WTC11 (cell line): ENCODE measurements around the gene PAN3. TPM values are rescaled to one million over a fixed set of nuclear protein-coding genes. Genes with fewer than 3 reads are reported as not detected.

Experiments
- ATAC-seq: fragments of 200-7000 bp; cut with Tn5 transposase; 2 replicates; pipeline ENCODE4 v1.10.0; 2021; ENCODE audit warnings: mild to moderate bottlenecking, moderate library complexity
- CTCF ChIA-PET: fragments of 300-600 bp; sonication (Branson Sonifier 250); formaldehyde crosslinking; loops from one replicate; lab custom pipeline; 2021; ENCODE audit warnings: antibody characterized with exemption; lab: Charles Lee
- POLR2A ChIA-PET: fragments of 350-600 bp; sonication (Branson Sonifier 250); formaldehyde crosslinking; loops from one replicate; lab custom pipeline; 2021; ENCODE audit warnings: antibody characterized with exemption; lab: Charles Lee
- DNase-seq: peaks from one replicate; pipeline ENCODE4 v3.0.0; 2021; ENCODE audit warnings: low spot score
- H3K27ac Mint-ChIP-seq: 2 replicates; pipeline ENCODE4 v1.8.0; 2021; ENCODE audit warnings: mixed read lengths
- H3K27me3 Mint-ChIP-seq: 2 replicates; pipeline ENCODE4 v1.8.0; 2021; ENCODE audit warnings: low read depth, mild to moderate bottlenecking, moderate library complexity, mixed read lengths
- H3K36me3 Mint-ChIP-seq: 2 replicates; pipeline ENCODE4 v1.8.0; 2021; ENCODE audit warnings: mixed read lengths
- H3K4me1 Mint-ChIP-seq: 2 replicates; pipeline ENCODE4 v1.8.0; 2022; ENCODE audit warnings: mixed read lengths
- H3K4me3 Mint-ChIP-seq: 2 replicates; pipeline ENCODE4 v1.8.0; 2021; ENCODE audit warnings: mild to moderate bottlenecking, moderate library complexity, mixed read lengths
- H3K9me3 Mint-ChIP-seq: 2 replicates; pipeline ENCODE4 v1.8.0; 2021; ENCODE audit warnings: mixed read lengths
- ATF1 ChIP-seq: sonication (generic); formaldehyde crosslinking; IDR thresholded peaks from 2 replicates; pipeline ENCODE4 v1.8.1; 2023; ENCODE audit warnings: mild to moderate bottlenecking, moderate library complexity, missing genetic modification reagents
- ATF2 ChIP-seq: sonication (generic); formaldehyde crosslinking; IDR thresholded peaks from 2 replicates; pipeline ENCODE4 v1.8.1; 2022; ENCODE audit warnings: low read depth, missing genetic modification reagents, borderline replicate concordance
- CDX4 ChIP-seq: fragments of 250-450 bp; sonication (Bioruptor Pico); IDR thresholded peaks from 2 replicates; pipeline ENCODE4 v1.9.0; 2021; ENCODE audit warnings: moderate library complexity, mild to moderate bottlenecking, inconsistent platforms, borderline replicate concordance
- E2F4 ChIP-seq: sonication (generic); formaldehyde crosslinking; IDR thresholded peaks from 2 replicates; pipeline ENCODE4 v1.8.1; 2022; ENCODE audit warnings: low read depth, mild to moderate bottlenecking, moderate library complexity, missing genetic modification reagents, borderline replicate concordance
- FOXK1 ChIP-seq: sonication (generic); formaldehyde crosslinking; IDR thresholded peaks from 2 replicates; pipeline ENCODE4 v1.8.0; 2022; ENCODE audit warnings: mild to moderate bottlenecking, moderate library complexity, missing genetic modification reagents
- FOXP1 ChIP-seq: sonication (generic); formaldehyde crosslinking; IDR thresholded peaks from 2 replicates; pipeline ENCODE4 v1.8.0; 2022; ENCODE audit warnings: missing genetic modification reagents, mild to moderate bottlenecking, moderate library complexity, borderline replicate concordance
- FOXP4 ChIP-seq: sonication (generic); formaldehyde crosslinking; IDR thresholded peaks from 2 replicates; pipeline ENCODE4 v1.8.0; 2022; ENCODE audit warnings: mild to moderate bottlenecking, missing genetic modification reagents
- GTF2I ChIP-seq: fragments of 250-450 bp; sonication (Bioruptor Pico); conservative IDR thresholded peaks from 2 replicates; pipeline ENCODE4 v1.4.0; 2021; ENCODE audit warnings: mild to moderate bottlenecking
- JUN ChIP-seq: sonication (generic); formaldehyde crosslinking; IDR thresholded peaks from 2 replicates; pipeline ENCODE4 v1.8.0; 2023; ENCODE audit warnings: mild to moderate bottlenecking, missing genetic modification reagents
- MAX ChIP-seq: sonication (generic); formaldehyde crosslinking; IDR thresholded peaks from 2 replicates; pipeline ENCODE4 v1.8.0; 2022; ENCODE audit warnings: mild to moderate bottlenecking, missing genetic modification reagents
- NFATC4 ChIP-seq: fragments of 250-450 bp; sonication (Bioruptor Pico); IDR thresholded peaks from 2 replicates; pipeline ENCODE4 v1.9.0; 2021; ENCODE audit warnings: mild to moderate bottlenecking
- RORB ChIP-seq: fragments of 250-450 bp; sonication (Bioruptor Pico); IDR thresholded peaks from 2 replicates; pipeline ENCODE4 v1.9.0; 2021; ENCODE audit warnings: mild to moderate bottlenecking
- SMAD3 ChIP-seq: sonication (generic); formaldehyde crosslinking; IDR thresholded peaks from 2 replicates; pipeline ENCODE4 v1.8.0; 2022; ENCODE audit warnings: missing genetic modification reagents, mild to moderate bottlenecking, borderline replicate concordance
- SP1 ChIP-seq: sonication (generic); formaldehyde crosslinking; conservative IDR thresholded peaks from 2 replicates; pipeline ENCODE4 v1.8.1; 2022; ENCODE audit warnings: missing genetic modification reagents
- ZNF219 ChIP-seq: sonication (generic); formaldehyde crosslinking; IDR thresholded peaks from 2 replicates; pipeline ENCODE4 v1.8.0; 2023; ENCODE audit warnings: missing genetic modification reagents, mild to moderate bottlenecking, borderline replicate concordance
- ZNF263 ChIP-seq: sonication (generic); formaldehyde crosslinking; IDR thresholded peaks from 2 replicates; pipeline ENCODE4 v1.8.1; 2022; ENCODE audit warnings: low read depth, mild to moderate bottlenecking, moderate library complexity, missing genetic modification reagents
- ZNF396 ChIP-seq: fragments of 250-450 bp; sonication (Bioruptor Pico); IDR thresholded peaks from 2 replicates; pipeline ENCODE4 v1.8.0; 2021; ENCODE audit warnings: mild to moderate bottlenecking, moderate library complexity, borderline replicate concordance
- ZNF425 ChIP-seq: fragments of 250-450 bp; sonication (Bioruptor Pico); conservative IDR thresholded peaks from 2 replicates; pipeline ENCODE4 v1.9.0; 2021; ENCODE audit warnings: mild to moderate bottlenecking
- total RNA-seq: library from RNA; stranded (reverse); gene quantifications from 3 replicates; pipeline ENCODE4 v1.2.3, GENCODE V29; 2021

Gene PAN3
- total RNA-seq, 1 experiment from 2014 or later, result 37.8 TPM

GRCh38 chr13:28136916-28137315, 1.4 kb upstream of the PAN3 start:
- ATAC-seq (no peak), DNase-seq (no peak)
- Mint-ChIP-seq H3K4me3 (peak overlapping the region; percentile 83), H3K9me3 (no peaks in the 10 kb centered on the region), H3K27ac (peak overlapping the region; percentile 97; the same call in 1 of the 2 replicates), H3K4me1 (peaks cover 29% of the 10 kb centered on the region), H3K27me3 (no peaks in the 10 kb centered on the region; the same call in 1 of the 2 replicates), H3K36me3 (no peaks in the 10 kb centered on the region)
- CTCF ChIA-PET, result no interaction called here
- no peak for TF ChIP-seq E2F4 (CRISPR knock-in tag)
- no peak for TF ChIP-seq GTF2I (CRISPR knock-in tag)
- TF ChIP-seq ATF2 (CRISPR knock-in tag), result no peak
- no peak for TF ChIP-seq SP1
- TF ChIP-seq ZNF396 (CRISPR knock-in tag), result no peak
- no peak for TF ChIP-seq ZNF263 (CRISPR knock-in tag)
- no peak for TF ChIP-seq FOXK1 (CRISPR knock-in tag)
- no peak for TF ChIP-seq RORB (CRISPR knock-in tag)
- TF ChIP-seq NFATC4 (CRISPR knock-in tag), result no peak
- TF ChIP-seq MAX, result no peak
- POLR2A ChIA-PET, result no interaction called here

GRCh38 chr13:28137596-28137995, 749 bp upstream of the PAN3 start:
- no peaks in the 10 kb centered on the region; the same call in 1 of the 2 replicates for H3K27me3 Mint-ChIP-seq
- ChIA-PET CTCF (no interaction called here), POLR2A (interaction anchor here (0.7 to 1.0 kb wide), 2 partner anchors 17 to 36 kb away, joined by 3 read pairs; no protein-coding TSS in a partner anchor)
- no peak for TF ChIP-seq CDX4 (CRISPR knock-in tag)
- TF ChIP-seq ZNF425 (CRISPR knock-in tag), result no peak
- TF ChIP-seq ATF2 (CRISPR knock-in tag), result no peak
- no peak for DNase-seq
- H3K27ac Mint-ChIP-seq, result peak overlapping the region; percentile 97
- H3K36me3 Mint-ChIP-seq, result no peaks in the 10 kb centered on the region
- no peaks in the 10 kb centered on the region for H3K9me3 Mint-ChIP-seq
- peaks cover 36% of the 10 kb centered on the region for H3K4me1 Mint-ChIP-seq
- peak overlapping the region; percentile 83 for H3K4me3 Mint-ChIP-seq
- peak; percentile 16 for ATAC-seq

GRCh38 chr13:28138756-28139470, 568 bp downstream of the PAN3 start:
- Mint-ChIP-seq H3K27me3 (no peaks in the 10 kb centered on the region; the same call in 1 of the 2 replicates), H3K9me3 (no peaks in the 10 kb centered on the region), H3K4me1 (peaks cover 43% of the 10 kb centered on the region), H3K4me3 (peak overlapping the region; percentile 83), H3K36me3 (no peaks in the 10 kb centered on the region), H3K27ac (peak overlapping the region; percentile 88)
- POLR2A ChIA-PET, result no interaction called here
- peak; percentile 31; the same call in 1 of the 2 replicates for TF ChIP-seq FOXP4 (CRISPR knock-in tag)
- no peak for TF ChIP-seq E2F4 (CRISPR knock-in tag)
- peak; percentile 33; the same call in 1 of the 2 replicates for TF ChIP-seq FOXK1 (CRISPR knock-in tag)
- TF ChIP-seq JUN, result peak; percentile 61; the same call in 1 of the 2 replicates
- no peak for TF ChIP-seq SMAD3 (CRISPR knock-in tag)
- no peak for TF ChIP-seq ZNF219 (CRISPR knock-in tag)
- no peak for TF ChIP-seq ATF1
- peak; percentile 43; the same call in 1 of the 2 replicates for TF ChIP-seq FOXP1 (CRISPR knock-in tag)
- DNase-seq (peak; percentile 81), ATAC-seq (peak; percentile 71)
- CTCF ChIA-PET, result interaction anchor here (0.8 to 1.2 kb wide), 3 partner anchors 9 to 60 kb away, joined by 3 to 4 read pairs (median 3); no protein-coding TSS in a partner anchor
